ENCODE measurements around the gene FAM227B. TPM values are rescaled to one million over a fixed set of nuclear protein-coding genes. Genes with fewer than 3 reads are reported as not detected.
"Not testable (repeated sequence)": the region's sequence is repeated elsewhere in the genome, so short reads cannot be mapped to it uniquely, and the experiment has no call there.

The FAM227B gene, protein sequence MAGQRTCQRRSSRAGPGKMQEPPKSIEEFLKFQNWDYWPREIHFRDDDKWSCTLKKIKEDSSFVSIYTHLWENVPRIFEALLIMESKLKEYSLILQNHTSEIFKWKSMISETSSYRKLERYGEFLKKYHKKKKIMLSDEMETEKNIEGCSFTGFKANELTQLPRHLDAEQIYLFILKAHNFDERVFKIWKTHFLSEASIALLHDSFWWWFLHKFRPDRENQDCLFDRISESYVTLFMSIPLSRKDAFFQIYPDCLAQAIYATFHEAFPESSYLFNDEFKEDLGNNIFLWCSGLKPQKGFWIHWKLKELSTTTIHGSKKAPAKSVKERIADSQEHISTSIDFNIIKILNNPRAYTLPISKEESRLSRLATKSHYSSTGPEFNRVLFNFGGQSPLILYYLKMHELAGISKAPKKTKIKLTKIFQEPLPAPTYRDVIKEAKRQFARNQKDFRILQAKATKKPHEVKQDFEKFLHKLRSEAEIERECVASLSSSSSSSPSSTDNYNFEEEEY
- polyA plus RNA-seq, result 13.3 TPM

GRCh38 chr15:49620658-49621368 lies at the start of gene FAM227B, which contains the start of gene DTWD1:
FAM227B (minus strand) TSS chr15:49620818; CDS start chr15:49615171, 5,647 bp downstream.
DTWD1 (plus strand) TSS chr15:49621048; CDS start chr15:49625168, 4,120 bp downstream.
- peak within 1 kb of the TSS; percentile 92 to 97 (median 96) for H3K4me3 Mint-ChIP-seq
- H3K4me1 Mint-ChIP-seq, result peaks cover 16 to 23% (median 18%) of the 10 kb centered on the region in 3 donors
- H3K9me3 Mint-ChIP-seq, result peaks cover 0 to 3% (median 0%) of the 10 kb centered on the region in 3 donors
- peak within 1 kb of the TSS; percentile 80 to 97 (median 96) for H3K27ac Mint-ChIP-seq
- no peaks in the 10 kb centered on the region for H3K27me3 Mint-ChIP-seq
- H3K36me3 Mint-ChIP-seq, result peaks cover 14% of the 10 kb centered on the region

- no peaks in the 10 kb centered on the region for H3K4me1 Mint-ChIP-seq
Observed at GRCh38 chr15:49669288-49669687, 48.7 kb upstream of the FAM227B start.

DNA sequence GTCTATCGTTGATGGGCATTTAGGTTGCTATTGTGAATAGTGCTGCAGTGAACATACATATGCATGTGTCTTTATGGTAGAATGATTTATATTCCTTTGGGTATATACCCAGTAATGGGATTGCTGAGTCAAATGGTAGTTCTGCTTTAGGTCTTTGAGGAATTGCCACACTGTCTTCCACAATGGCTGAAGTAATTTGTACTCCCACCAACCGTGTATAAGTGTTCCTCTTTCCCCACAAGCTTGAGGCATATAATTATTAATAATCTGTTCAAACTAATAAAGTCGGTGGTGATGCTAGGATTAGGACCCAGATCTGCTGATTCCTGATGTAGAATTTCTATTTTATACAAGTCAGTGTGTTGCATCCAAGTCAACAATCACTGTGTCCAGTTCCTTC lies 45.9 kb upstream of the FAM227B start:
- not testable (repeated sequence) for H3K4me3 Mint-ChIP-seq, H3K27me3 Mint-ChIP-seq, H3K9me3 Mint-ChIP-seq, H3K4me1 Mint-ChIP-seq, H3K36me3 Mint-ChIP-seq, H3K27ac Mint-ChIP-seq

More at GRCh38 chr15:49669288-49669687, 48.7 kb upstream of the FAM227B start:
- H3K9me3 Mint-ChIP-seq, result no peaks in the 10 kb centered on the region
- H3K36me3 Mint-ChIP-seq, result peaks cover 4% of the 10 kb centered on the region
- no peak overlapping the region for H3K27ac Mint-ChIP-seq
- no peak overlapping the region for H3K4me3 Mint-ChIP-seq
- peaks cover 5% of the 10 kb centered on the region for H3K27me3 Mint-ChIP-seq

GRCh38 chr15:49664716-49665115 lies 44.1 kb upstream of the FAM227B start:
- Mint-ChIP-seq H3K4me1 (no peaks in the 10 kb centered on the region), H3K4me3 (no peak overlapping the region), H3K36me3 (peaks cover 4% of the 10 kb centered on the region), H3K27me3 (peaks cover 9% of the 10 kb centered on the region), H3K9me3 (no peaks in the 10 kb centered on the region), H3K27ac (no peak overlapping the region)

- peak overlapping the region in 1 of 4 donors; percentile 22 for H3K4me3 Mint-ChIP-seq
- H3K4me1 Mint-ChIP-seq, result no peaks in the 10 kb centered on the region
- H3K36me3 Mint-ChIP-seq, result no peaks in the 10 kb centered on the region
- H3K27me3 Mint-ChIP-seq, result peaks cover 3% of the 10 kb centered on the region
- H3K9me3 Mint-ChIP-seq, result peaks cover 5 to 37% (median 17%) of the 10 kb centered on the region in 3 donors
- no peak overlapping the region for H3K27ac Mint-ChIP-seq
Observed at GRCh38 chr15:49656734-49657133, 36.1 kb upstream of the FAM227B start.

DNA sequence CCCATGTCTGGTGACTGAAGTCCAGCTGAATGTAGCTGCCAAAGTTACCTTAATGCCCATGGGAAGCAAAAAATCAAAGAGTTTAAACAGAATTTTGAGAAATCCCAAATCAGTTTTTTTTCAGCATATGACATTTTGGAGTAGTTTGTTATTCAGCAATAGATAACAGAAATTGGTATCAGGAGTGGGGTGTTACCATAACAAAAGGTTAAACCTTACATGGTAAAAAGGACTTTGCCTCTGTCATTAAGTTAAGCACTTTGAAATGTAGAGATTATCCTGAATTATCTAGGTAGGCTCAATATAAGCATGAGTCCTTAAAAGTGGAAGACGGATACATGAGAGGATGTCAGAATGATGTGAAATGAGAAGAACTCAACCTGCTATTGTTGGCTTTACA lies 32.3 kb upstream of the FAM227B start:
- peak overlapping the region in 1 of 3 donors; percentile 55 for H3K27ac Mint-ChIP-seq
- H3K4me1 Mint-ChIP-seq, result no peaks in the 10 kb centered on the region
- peaks cover 3 to 31% (median 17%) of the 10 kb centered on the region in 3 donors for H3K9me3 Mint-ChIP-seq
- H3K4me3 Mint-ChIP-seq, result no peak overlapping the region
- no peaks in the 10 kb centered on the region for H3K36me3 Mint-ChIP-seq
- H3K27me3 Mint-ChIP-seq, result no peaks in the 10 kb centered on the region

- H3K4me3 Mint-ChIP-seq, result no peak overlapping the region
- no peaks in the 10 kb centered on the region for H3K27me3 Mint-ChIP-seq
- no peaks in the 10 kb centered on the region for H3K4me1 Mint-ChIP-seq
- no peak overlapping the region for H3K27ac Mint-ChIP-seq
- H3K9me3 Mint-ChIP-seq, result peaks cover 3 to 31% (median 17%) of the 10 kb centered on the region in 3 donors
- H3K36me3 Mint-ChIP-seq, result no peaks in the 10 kb centered on the region
Observed at GRCh38 chr15:49650676-49651075, 30.1 kb upstream of the FAM227B start.

GRCh38 chr15:49649987-49650386 lies 29.4 kb upstream of the FAM227B start:
- H3K27me3 Mint-ChIP-seq, result no peaks in the 10 kb centered on the region
- no peak overlapping the region for H3K4me3 Mint-ChIP-seq
- H3K36me3 Mint-ChIP-seq, result no peaks in the 10 kb centered on the region
- H3K9me3 Mint-ChIP-seq, result peaks cover 1 to 26% (median 17%) of the 10 kb centered on the region in 3 donors
- no peaks in the 10 kb centered on the region for H3K4me1 Mint-ChIP-seq
- H3K27ac Mint-ChIP-seq, result no peak overlapping the region

DNA sequence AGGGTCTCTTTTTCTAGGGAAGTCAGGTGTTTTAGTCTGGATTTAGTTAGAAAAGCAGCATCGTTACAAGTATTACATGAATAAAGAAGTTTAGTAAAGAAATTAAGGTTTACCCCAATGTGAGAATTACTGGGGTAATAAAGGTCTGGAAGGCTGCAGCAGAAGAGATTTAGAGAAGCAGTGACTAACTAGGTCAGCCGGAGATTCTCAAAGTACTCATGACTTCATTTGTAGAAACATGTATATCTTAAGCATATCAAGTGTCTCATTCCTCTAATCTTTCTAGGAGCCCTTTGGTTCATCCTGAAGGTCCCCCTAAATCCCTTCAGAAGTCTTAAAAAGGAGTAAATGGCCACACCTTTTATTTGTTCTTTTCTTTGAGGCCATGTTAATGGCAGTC lies 26.3 kb upstream of the FAM227B start:
- no peaks in the 10 kb centered on the region for H3K27me3 Mint-ChIP-seq
- H3K9me3 Mint-ChIP-seq, result peaks cover 0 to 4% (median under 1%) of the 10 kb centered on the region in 3 donors
- no peak overlapping the region for H3K27ac Mint-ChIP-seq
- H3K4me3 Mint-ChIP-seq, result no peak overlapping the region
- no peaks in the 10 kb centered on the region for H3K36me3 Mint-ChIP-seq
- H3K4me1 Mint-ChIP-seq, result no peaks in the 10 kb centered on the region

DNA sequence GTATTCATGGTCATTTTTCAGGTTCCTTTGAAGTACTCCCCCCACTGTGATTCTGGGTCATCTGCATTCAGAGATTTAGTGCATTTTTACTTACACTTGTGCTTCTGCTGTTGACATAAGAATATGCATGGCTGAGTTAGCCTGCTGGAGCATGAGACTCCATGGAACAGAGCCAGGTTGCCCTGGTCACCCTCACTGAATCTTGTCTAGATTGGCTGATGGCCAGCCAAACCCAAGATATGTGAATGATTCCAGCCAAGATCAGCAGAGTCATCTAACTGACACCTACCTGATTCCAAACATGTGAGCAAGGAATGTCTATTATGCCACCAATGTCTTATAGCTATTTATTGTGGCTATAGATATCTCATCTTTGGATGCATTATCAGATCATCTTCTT lies 25.3 kb upstream of the FAM227B start:
- no peaks in the 10 kb centered on the region for H3K27me3 Mint-ChIP-seq
- H3K36me3 Mint-ChIP-seq, result no peaks in the 10 kb centered on the region
- peaks cover 0 to 4% (median 0%) of the 10 kb centered on the region in 3 donors for H3K9me3 Mint-ChIP-seq
- no peak overlapping the region for H3K27ac Mint-ChIP-seq
- H3K4me3 Mint-ChIP-seq, result no peak overlapping the region
- no peaks in the 10 kb centered on the region for H3K4me1 Mint-ChIP-seq

DNA sequence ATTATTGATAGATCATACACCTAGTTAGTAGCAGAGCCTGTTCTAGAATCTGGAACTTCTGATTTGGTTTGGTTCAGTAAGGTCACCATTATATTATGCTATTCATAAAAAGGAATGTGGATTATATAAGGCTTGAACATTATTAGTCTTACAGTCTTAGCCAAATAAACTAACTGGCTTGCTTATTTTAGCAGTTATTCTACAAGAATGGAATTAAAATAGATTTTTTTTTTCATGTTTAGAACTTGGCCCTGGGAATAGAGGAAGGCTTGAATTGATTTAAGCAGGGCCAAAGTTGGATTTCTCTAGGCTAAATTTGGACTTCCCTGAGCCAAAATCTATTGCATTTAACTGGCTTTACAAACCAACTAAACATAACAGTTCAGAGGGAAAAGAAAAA lies 24.7 kb upstream of the FAM227B start:
- no peaks in the 10 kb centered on the region for H3K36me3 Mint-ChIP-seq
- H3K27me3 Mint-ChIP-seq, result no peaks in the 10 kb centered on the region
- no peaks in the 10 kb centered on the region for H3K4me1 Mint-ChIP-seq
- H3K9me3 Mint-ChIP-seq, result peaks cover 0 to 4% (median 0%) of the 10 kb centered on the region in 3 donors
- H3K4me3 Mint-ChIP-seq, result no peak overlapping the region
- H3K27ac Mint-ChIP-seq, result no peak overlapping the region

- no peaks in the 10 kb centered on the region for H3K36me3 Mint-ChIP-seq
- no peaks in the 10 kb centered on the region for H3K4me1 Mint-ChIP-seq
- peaks cover 0 to 4% (median 0%) of the 10 kb centered on the region in 3 donors for H3K9me3 Mint-ChIP-seq
- no peak overlapping the region for H3K27ac Mint-ChIP-seq
- no peak overlapping the region for H3K4me3 Mint-ChIP-seq
- no peaks in the 10 kb centered on the region for H3K27me3 Mint-ChIP-seq
Observed at GRCh38 chr15:49644364-49644794, 23.8 kb upstream of the FAM227B start.

DNA sequence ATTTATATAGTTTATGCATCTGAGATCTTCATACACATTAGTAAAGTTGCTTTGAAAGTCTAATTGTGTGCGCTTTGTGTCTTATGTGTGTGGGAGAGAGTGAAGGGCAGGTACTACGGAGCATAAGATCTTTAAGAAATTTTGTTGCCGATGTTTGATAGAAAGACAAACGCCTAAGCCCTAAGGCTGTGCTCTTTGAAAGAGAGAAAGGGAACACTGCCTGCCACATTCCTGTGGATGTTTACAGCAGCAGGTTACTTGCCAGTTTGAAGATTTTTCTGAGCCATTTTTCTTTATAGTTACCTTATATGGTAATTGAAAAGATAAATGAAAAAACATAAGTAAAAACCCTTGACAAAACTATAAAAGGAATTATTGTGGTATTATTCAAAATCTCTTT lies 17.2 kb upstream of the FAM227B start:
- no peak overlapping the region for H3K27ac Mint-ChIP-seq
- H3K9me3 Mint-ChIP-seq, result no peaks in the 10 kb centered on the region
- H3K4me3 Mint-ChIP-seq, result no peak overlapping the region
- H3K4me1 Mint-ChIP-seq, result peaks cover 0 to 2% (median 1%) of the 10 kb centered on the region in 3 donors
- H3K36me3 Mint-ChIP-seq, result peaks cover 2% of the 10 kb centered on the region
- no peaks in the 10 kb centered on the region for H3K27me3 Mint-ChIP-seq

GRCh38 chr15:49628379-49628778 lies 7.8 kb upstream of the FAM227B start:
- Mint-ChIP-seq H3K27me3 (no peaks in the 10 kb centered on the region), H3K4me1 (peaks cover 3 to 5% (median 5%) of the 10 kb centered on the region in 3 donors), H3K9me3 (peaks cover 0 to 3% (median 0%) of the 10 kb centered on the region in 3 donors), H3K27ac (no peak overlapping the region), H3K36me3 (peaks cover 10% of the 10 kb centered on the region), H3K4me3 (no peak overlapping the region)

DNA sequence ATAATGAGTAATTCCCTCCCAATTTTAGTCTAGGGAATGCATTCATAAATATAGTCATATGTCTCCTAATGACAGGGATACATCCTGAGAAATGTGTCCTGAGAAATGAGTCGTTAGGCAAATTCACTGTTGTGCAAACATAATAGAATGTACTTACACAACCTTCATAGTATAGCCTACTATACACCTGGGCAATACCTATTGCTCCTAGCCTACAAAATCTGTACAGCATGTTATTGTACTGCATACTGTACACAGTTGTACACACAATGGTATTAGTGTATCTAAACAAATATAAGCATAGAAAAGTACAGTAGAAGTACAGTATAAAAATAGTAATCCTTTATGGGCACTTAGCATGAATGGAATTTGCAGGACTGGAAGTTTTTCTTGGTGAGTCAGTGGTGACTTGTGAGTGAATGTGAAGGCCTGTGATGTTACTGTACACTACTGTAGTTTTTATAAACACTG lies 6.8 kb upstream of the FAM227B start:
- Mint-ChIP-seq H3K27me3 (no peaks in the 10 kb centered on the region), H3K9me3 (peaks cover 0 to 3% (median 0%) of the 10 kb centered on the region in 3 donors), H3K27ac (no peak overlapping the region), H3K4me3 (no peak overlapping the region), H3K4me1 (peaks cover 5 to 7% (median 5%) of the 10 kb centered on the region in 3 donors), H3K36me3 (peaks cover 10% of the 10 kb centered on the region)

Measured in IgD-negative memory B cell (primary cell).